Nephron (organoid): ENCODE data around the gene MEN1.

Experiments used
- H3K27ac Mint-ChIP-seq, 3 experiments: 2 replicates each; pipeline ENCODE4 v1.8.0; 2020; ENCODE audit warnings: mixed read lengths in 3 of 3, mild to moderate bottlenecking in 2 of 3, moderate library complexity in 1 of 3
- H3K27me3 Mint-ChIP-seq: 2 replicates; pipeline ENCODE4 v1.8.0; 2021; ENCODE audit warnings: low read depth, mild to moderate bottlenecking, moderate library complexity, mixed read lengths
- H3K36me3 Mint-ChIP-seq: 2 replicates; pipeline ENCODE4 v1.8.0; 2020; ENCODE audit warnings: low read depth, mixed read lengths
- H3K4me1 Mint-ChIP-seq: 2 replicates; pipeline ENCODE4 v1.8.0; 2020; ENCODE audit warnings: mixed read lengths
- H3K4me3 Mint-ChIP-seq, 3 experiments: 2 replicates each; pipeline ENCODE4 v1.8.0; 2020; ENCODE audit warnings: mild to moderate bottlenecking in 3 of 3, mixed read lengths in 3 of 3, moderate library complexity in 2 of 3
- H3K9me3 Mint-ChIP-seq: 2 replicates; pipeline ENCODE4 v1.8.0; 2020; ENCODE audit warnings: mixed read lengths
- TF ChIP-seq, protein P1 (sequence below), 3 experiments: fragments of 200-600 bp; sonication (generic); IDR thresholded peaks; one replicate each; pipeline ENCODE4 v1.5.0; 2021; ENCODE audit warnings: antibody characterized with exemption in 3 of 3; ENCODE audit not compliant: unreplicated experiment in 3 of 3

The MEN1 gene

DNA sequence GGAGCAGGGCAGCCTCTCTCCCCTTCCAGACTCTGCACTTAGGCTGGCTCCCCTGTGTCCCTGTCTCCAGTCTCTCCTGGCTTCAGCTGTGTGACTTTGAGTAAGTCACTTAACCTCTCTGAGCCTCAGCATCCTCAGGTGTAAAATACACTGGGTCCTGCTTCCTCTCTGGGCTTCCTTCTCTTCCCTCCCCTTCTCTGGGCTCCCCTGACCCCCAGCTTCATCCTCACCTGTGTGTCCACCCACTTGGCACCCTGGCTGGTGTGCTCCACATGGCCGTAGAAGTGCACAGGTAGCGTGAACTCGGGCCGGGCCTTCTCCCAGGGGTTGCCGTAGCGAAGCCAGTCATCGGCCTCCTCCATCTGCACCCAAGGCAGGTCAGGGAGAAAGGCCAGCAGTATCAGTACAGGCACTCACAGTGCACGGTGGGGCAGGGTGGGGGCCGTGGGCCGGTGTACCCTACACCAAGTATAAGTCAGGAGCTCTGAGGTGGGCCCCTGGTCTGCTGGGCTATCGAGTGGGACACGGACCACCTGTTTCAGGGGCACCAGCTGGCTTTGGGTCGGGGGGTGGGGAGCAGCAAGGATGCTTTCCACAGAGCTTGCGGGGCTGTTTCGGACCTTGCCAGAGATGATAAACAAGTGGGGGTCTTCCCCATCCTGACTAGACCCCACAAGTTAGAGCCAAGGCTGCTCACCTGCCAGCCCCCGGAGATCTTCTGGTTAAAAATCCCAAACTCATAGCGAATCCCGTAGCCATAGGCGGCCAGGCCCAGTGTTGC lies 52.6 kb downstream of the MEN1 start:
- H3K4me3 Mint-ChIP-seq: no peak overlapping the region

DNA sequence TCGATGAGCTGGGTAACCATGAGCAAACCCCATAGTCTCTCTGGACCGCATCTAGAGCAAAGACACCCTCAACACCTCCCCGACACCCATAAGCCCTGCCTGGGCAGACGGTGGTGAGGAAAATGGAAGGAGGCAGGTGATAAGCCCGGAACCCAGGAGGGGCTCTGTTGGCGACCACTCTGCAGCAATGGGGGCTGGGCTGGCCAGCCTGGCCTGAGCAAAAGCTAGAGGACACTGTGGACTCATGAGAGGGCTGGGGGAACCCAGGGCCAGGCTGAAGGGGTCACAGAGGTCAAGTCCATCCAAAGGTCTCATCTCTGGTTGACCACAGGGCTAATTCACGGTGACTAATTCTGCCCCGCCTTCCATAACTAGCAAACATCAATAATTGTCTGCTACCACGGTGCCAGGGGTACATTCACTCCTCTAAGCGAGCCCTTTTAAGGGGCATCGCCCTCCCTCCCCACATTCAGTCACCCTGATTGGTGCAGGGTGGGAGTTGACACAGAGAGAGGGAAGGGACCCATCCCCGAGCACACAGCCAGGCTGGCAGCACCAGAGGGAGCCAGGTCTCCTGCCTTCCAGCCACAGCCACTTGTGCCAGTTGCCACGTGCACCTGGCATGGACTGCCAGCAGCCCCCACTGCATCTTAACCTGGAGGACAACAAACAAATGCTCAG lies 54.5 kb downstream of the MEN1 start:
- Mint-ChIP-seq H3K27ac (no peak overlapping the region), H3K4me1 (peaks cover 27% of the 10 kb centered on the region)

More for the DNA sequence above, 52.6 kb downstream of the MEN1 start:
- TF ChIP-seq, protein P1, sequence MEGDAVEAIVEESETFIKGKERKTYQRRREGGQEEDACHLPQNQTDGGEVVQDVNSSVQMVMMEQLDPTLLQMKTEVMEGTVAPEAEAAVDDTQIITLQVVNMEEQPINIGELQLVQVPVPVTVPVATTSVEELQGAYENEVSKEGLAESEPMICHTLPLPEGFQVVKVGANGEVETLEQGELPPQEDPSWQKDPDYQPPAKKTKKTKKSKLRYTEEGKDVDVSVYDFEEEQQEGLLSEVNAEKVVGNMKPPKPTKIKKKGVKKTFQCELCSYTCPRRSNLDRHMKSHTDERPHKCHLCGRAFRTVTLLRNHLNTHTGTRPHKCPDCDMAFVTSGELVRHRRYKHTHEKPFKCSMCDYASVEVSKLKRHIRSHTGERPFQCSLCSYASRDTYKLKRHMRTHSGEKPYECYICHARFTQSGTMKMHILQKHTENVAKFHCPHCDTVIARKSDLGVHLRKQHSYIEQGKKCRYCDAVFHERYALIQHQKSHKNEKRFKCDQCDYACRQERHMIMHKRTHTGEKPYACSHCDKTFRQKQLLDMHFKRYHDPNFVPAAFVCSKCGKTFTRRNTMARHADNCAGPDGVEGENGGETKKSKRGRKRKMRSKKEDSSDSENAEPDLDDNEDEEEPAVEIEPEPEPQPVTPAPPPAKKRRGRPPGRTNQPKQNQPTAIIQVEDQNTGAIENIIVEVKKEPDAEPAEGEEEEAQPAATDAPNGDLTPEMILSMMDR (IDR thresholded peaks at IDR 0.05; ENCODE audit: unreplicated experiment in 3 of 3): no peak
- H3K36me3 Mint-ChIP-seq: peaks cover 4% of the 10 kb centered on the region
- H3K9me3 Mint-ChIP-seq: no peaks in the 10 kb centered on the region
- H3K27ac Mint-ChIP-seq: no peak overlapping the region
- H3K4me1 Mint-ChIP-seq: peaks cover 35% of the 10 kb centered on the region
- no peaks in the 10 kb centered on the region for H3K27me3 Mint-ChIP-seq

DNA sequence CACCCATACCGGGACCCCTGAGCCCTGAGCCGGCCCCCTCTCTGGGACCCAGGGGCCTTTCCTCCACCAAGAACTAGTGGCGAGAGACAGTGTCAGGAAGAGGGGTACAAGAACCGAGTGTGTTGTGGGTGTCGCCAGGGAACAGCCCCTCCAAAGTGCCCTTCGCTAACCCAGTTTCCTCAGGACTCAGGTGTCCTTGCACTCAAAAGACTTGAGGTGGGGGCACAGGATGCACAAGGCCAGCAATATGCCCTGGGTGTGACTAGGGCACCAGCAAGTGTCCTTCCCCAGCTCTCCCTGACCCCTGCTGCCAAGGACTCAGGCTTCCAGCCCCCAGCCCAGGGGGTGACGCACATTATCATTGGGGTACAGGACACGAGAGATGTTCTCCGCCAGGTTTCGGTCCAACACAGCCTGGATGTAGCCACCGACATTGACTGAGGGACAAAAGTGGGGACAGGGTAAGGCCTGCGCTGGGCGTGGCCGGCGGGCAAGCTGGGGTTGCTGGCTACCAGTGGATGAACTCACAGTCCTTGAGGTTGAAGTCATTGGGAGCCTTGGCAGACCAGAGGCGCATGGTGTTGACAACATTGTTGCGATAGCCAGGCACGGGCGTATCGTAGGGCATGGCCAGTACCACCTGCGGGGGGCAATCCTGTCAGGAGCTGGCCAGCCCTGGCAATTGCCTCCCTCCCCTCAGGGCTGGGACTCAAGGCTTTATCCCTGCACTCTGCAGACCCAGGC lies 55.3 kb downstream of the MEN1 start:
- TF ChIP-seq, protein P1 (IDR thresholded peaks at IDR 0.05; ENCODE audit: unreplicated experiment in 3 of 3): no peak
- peaks cover 7% of the 10 kb centered on the region for H3K36me3 Mint-ChIP-seq
- H3K4me3 Mint-ChIP-seq: no peak overlapping the region
- H3K4me1 Mint-ChIP-seq: peaks cover 20% of the 10 kb centered on the region
- H3K9me3 Mint-ChIP-seq: no peaks in the 10 kb centered on the region
- peaks cover 3% of the 10 kb centered on the region for H3K27me3 Mint-ChIP-seq
- no peak overlapping the region for H3K27ac Mint-ChIP-seq

More for the DNA sequence above, 54.5 kb downstream of the MEN1 start:
- Mint-ChIP-seq H3K9me3 (no peaks in the 10 kb centered on the region), H3K36me3 (peaks cover 7% of the 10 kb centered on the region), H3K27me3 (no peaks in the 10 kb centered on the region), H3K4me3 (no peak overlapping the region)
- TF ChIP-seq, protein P1 (IDR thresholded peaks at IDR 0.05; ENCODE audit: unreplicated experiment in 3 of 3): no peak

DNA sequence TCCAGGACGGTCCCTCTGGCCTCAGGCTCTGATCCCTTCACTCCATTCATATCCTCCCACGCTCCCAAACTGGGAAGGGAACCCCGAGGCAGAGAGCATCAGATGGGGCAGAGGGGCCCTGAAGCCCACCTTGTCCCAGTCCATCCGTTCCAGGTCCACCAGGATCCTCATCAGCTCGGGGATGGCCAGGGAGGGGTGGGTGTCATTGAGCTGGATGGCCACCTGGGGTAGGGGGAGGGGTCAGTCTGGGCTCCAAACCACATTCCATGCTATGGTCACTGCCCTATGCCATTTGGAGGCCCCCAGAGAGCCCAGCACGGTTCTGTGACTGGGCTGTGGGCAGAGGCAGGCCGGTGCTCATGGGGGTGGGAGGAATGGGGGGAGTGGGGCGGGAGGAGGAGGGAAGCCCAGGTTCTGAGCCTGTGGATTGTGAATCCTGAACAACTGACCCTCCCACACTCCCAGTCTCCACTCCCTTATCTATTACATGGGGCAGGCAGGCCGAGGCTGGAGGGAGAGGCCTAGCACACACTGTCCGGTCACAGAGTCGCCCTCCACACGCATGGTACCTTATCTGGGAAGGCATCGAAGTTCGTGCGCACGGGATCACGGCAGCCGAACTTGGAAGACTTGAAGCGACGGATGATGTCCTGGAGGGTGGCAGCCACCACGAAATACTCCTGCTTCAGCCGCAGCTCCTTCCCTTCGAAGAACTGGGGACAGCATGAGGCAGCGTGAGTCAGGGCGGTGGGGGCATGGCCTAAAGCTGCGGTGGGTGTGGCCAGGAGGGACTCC lies 56.0 kb downstream of the MEN1 start:
- Mint-ChIP-seq H3K36me3 (peaks cover 7% of the 10 kb centered on the region), H3K27me3 (peaks cover 5% of the 10 kb centered on the region)
- TF ChIP-seq, protein P1 (IDR thresholded peaks at IDR 0.05; ENCODE audit: unreplicated experiment in 3 of 3): no peak

More for the DNA sequence above, 56.0 kb downstream of the MEN1 start:
- Mint-ChIP-seq H3K9me3 (no peaks in the 10 kb centered on the region), H3K27ac (no peak overlapping the region), H3K4me3 (no peak overlapping the region), H3K4me1 (peaks cover 12% of the 10 kb centered on the region)
